ENCODE results near the gene STX4.

GRCh38 chr16:31082368-31083045 is 49.1 kb downstream of the STX4 start:
- TF ChIP-seq, protein P1, sequence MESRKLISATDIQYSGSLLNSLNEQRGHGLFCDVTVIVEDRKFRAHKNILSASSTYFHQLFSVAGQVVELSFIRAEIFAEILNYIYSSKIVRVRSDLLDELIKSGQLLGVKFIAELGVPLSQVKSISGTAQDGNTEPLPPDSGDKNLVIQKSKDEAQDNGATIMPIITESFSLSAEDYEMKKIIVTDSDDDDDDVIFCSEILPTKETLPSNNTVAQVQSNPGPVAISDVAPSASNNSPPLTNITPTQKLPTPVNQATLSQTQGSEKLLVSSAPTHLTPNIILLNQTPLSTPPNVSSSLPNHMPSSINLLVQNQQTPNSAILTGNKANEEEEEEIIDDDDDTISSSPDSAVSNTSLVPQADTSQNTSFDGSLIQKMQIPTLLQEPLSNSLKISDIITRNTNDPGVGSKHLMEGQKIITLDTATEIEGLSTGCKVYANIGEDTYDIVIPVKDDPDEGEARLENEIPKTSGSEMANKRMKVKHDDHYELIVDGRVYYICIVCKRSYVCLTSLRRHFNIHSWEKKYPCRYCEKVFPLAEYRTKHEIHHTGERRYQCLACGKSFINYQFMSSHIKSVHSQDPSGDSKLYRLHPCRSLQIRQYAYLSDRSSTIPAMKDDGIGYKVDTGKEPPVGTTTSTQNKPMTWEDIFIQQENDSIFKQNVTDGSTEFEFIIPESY (IDR thresholded peaks at IDR 0.05): no peak
- TF ChIP-seq HNF4G (IDR thresholded peaks at IDR 0.05) (no peak), YY1 (IDR thresholded peaks at IDR 0.05) (no peak), FOXA1 (IDR thresholded peaks at IDR 0.05) (no peak), RAD21 (IDR thresholded peaks at IDR 0.05) (no peak), JUND (IDR thresholded peaks at IDR 0.05) (no peak), GABPA (IDR thresholded peaks at IDR 0.05 in 1 of 2, conservative IDR thresholded peaks at IDR 0.05 in 1 of 2) (no peak), SP1 (IDR thresholded peaks at IDR 0.05) (no peak), EGR1 (IDR thresholded peaks at IDR 0.05; ENCODE audit: low read depth in 2 of 2) (no peak)
- TF ChIP-seq, protein P2, sequence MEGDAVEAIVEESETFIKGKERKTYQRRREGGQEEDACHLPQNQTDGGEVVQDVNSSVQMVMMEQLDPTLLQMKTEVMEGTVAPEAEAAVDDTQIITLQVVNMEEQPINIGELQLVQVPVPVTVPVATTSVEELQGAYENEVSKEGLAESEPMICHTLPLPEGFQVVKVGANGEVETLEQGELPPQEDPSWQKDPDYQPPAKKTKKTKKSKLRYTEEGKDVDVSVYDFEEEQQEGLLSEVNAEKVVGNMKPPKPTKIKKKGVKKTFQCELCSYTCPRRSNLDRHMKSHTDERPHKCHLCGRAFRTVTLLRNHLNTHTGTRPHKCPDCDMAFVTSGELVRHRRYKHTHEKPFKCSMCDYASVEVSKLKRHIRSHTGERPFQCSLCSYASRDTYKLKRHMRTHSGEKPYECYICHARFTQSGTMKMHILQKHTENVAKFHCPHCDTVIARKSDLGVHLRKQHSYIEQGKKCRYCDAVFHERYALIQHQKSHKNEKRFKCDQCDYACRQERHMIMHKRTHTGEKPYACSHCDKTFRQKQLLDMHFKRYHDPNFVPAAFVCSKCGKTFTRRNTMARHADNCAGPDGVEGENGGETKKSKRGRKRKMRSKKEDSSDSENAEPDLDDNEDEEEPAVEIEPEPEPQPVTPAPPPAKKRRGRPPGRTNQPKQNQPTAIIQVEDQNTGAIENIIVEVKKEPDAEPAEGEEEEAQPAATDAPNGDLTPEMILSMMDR (IDR thresholded peaks at IDR 0.05; ENCODE audit: low read depth, low read length, missing input control): no peak
- TF ChIP-seq, protein P3, sequence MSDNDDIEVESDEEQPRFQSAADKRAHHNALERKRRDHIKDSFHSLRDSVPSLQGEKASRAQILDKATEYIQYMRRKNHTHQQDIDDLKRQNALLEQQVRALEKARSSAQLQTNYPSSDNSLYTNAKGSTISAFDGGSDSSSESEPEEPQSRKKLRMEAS (IDR thresholded peaks at IDR 0.05): no peak
- TF ChIP-seq, protein P4, sequence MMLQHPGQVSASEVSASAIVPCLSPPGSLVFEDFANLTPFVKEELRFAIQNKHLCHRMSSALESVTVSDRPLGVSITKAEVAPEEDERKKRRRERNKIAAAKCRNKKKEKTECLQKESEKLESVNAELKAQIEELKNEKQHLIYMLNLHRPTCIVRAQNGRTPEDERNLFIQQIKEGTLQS (IDR thresholded peaks at IDR 0.05): no peak

Measured in liver (tissue), 3 donors.